Stimulated activated CD4-positive, alpha-beta T cell treated with anti-CD3 and anti-CD28 coated beads, Interleukin-12 subunit alpha, Interleukin-12 subunit beta, amount 100 ng/mL, for 4 hours (primary cell): ENCODE results near the gene TNFRSF8.
A peak's percentile ranks its signal among the peaks of the same experiment; 100 is the strongest.

Experiments
- DNase-seq: peaks from one replicate; pipeline ENCODE4 v3.0.0-alpha.2; 2020

Gene TNFRSF8

GRCh38 chr1:12064073-12064969 lies 1.2 kb downstream of the TNFRSF8 start:
- DNase-seq: no peak

DNA sequence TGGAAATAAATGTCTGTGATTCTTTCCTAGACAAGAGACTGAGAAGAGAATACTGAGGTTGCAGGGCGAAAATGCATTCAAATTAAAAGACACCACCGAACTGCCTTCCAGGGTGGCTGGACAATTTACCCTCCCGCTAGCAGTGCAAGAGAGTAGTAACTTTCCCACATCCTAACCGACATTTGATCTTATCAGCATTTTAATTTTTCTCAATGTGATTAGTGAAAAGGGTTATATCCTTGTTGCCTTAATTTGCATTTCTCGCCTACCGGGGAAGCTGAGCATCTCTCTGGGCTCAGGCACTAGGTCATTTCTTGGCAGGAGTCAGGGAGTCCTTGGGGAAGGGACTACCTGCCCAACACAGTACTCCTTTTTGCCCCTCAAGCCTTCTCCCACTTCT lies 2.8 kb downstream of the TNFRSF8 start:
- no peak for DNase-seq

GRCh38 chr1:12067900-12068821 lies 5.1 kb downstream of the TNFRSF8 start:
- no peak for DNase-seq

GRCh38 chr1:12069623-12070244 lies 6.6 kb downstream of the TNFRSF8 start:
- no peak for DNase-seq

- DNase-seq: no peak
These were observed 8.8 kb downstream of the TNFRSF8 start for GRCh38 chr1:12071892-12072291.

DNA sequence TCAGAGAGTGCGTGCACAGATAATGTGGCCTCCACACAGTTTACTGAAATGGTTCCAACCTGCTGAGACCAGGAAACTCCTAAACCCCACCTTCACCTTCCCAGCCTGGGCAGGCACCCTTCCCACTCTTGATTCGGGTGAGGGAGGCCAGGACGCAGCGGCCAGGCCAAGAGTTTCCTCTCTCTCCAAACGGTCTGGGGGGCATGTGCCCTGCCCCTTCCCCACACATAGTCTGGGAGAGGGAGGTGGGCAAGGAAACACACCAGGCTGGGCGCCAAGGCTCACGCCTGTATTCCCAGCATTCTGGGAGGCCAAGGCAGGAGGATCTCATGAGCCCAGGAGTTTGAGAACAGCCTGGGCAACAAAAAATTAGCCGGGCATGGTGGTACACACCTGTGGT lies 9.6 kb downstream of the TNFRSF8 start:
- no peak for DNase-seq

DNA sequence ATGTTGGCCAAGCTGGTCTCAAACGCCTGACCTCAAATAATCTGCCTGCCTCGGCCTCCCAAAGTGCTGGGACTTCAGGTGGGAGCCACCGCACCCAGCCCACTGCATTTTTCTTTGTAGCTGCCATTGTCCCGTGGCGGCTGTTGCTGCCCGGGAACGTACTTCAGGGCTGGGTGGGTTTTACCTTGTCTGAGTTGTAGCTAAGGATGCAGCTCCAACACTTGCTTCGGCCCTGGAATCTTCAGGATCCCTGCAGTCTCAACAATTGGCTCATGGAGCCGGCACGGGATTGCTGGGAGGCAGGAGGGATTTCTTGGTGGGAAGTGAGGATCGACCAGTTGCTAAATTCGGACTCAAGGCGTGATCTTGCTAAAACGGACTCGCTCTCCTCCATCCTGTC lies 10.7 kb downstream of the TNFRSF8 start:
- no peak for DNase-seq

GRCh38 chr1:12075195-12076114 lies 12.4 kb downstream of the TNFRSF8 start:
- no peak for DNase-seq

DNA sequence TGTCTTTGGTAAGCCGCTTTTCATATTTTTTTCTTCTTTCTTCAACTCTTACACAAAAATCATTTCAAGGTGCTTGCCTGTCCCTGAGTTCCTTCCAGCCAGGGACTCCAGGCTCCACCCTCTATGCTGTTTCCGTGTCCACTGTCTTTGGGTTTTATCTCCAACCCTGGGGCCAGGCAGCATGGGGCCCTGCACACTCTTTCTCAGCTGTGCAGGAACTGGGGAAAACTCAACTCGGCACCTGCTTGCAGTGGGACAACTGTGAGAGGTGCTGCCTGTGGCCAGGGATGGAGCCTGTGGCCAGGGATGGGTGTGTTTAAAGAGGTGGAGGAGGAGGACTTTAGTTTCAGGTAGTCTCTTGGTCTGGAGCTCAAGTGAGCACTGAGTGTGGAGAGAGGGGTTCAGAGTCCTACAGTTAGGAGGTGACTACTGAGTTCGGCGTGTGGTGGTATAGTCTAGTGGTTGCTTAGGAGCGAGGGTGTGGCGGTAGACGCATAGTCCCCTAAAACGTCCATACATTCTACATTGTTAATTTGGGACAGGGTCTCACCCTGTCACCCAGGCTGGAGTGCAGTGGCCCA lies 13.4 kb downstream of the TNFRSF8 start:
- DNase-seq: no peak

DNA sequence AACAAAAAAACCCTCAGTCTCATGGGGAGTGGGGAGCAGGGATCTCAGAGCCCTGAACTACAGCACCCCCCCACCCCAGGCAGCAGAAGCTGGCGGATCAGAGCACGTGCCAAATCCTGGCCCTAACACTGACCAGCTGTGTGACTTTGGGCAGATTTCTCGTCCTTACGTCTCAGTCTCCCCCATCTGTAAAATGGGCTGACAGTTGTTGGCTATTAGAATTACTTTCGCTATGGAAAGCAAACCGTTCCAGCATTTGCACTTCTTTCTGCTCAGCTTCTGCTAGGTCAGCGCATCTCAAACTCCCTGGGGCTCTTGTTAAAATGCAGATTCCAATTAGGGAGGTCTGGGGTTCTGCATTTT lies 15.5 kb downstream of the TNFRSF8 start:
- DNase-seq: no peak

DNA sequence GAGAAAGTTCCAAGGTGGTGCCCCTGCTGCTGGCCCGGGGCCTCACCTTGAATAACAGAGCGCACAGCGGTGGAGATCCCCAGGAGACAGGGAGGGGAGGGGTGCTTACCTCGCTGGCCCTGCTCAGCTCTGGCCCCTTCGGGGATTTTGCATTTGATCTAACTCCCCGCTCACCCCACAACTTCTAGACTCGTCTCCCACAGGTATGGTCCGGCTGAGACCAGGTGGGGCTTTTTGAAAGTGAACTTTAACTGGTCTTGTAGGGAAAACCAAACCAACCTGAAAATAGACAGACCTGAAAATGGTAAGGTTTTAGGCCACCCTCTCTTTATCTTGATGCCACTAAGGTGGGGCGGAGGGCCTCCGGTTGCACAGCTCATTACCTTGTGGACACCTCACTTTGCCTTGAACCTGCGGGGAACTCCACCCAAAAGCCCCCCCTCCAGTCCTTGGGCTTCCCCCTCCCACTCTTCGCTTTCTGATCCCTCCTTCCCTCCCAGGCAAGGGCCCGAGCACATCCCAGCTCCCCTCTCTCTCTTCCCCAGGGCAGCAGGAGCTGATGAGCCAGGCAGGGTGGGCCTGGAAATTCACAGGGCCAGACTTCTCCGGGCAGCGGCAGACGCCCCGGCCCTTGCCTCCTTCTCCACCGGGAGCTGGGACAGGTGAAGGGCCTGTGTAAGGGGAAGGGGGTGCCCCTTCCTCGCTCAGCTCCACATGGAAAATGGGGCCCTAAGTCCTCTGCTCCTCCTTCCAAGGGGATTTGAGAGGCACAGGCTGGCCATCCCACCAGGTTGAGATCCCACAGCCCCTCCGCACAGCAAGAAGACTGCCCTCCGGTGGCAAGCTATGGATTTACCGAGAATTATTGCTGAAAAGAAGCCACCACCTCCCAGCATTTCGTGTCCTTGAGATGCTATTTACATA lies 16.1 kb downstream of the TNFRSF8 start:
- DNase-seq: peak; percentile 51

DNA sequence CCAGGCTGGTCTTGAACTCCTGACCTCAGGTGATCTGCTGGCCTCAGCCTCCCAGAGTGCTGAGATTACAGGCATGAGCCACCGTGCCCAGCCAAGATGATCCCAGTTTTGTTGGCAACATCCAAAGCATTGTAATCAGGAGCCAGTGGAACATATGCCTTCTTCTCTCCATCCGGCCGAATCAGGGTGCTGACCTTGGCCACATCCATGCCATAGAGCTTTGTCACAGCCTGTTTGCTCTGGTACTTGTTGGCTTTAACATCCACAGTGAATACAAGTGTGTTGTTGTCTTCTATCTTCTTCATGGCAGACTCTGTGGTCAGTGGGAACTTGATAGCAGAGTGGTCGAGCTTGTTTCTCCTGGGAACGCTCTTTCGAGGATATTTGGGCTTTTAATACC lies 17.1 kb downstream of the TNFRSF8 start:
- DNase-seq: no peak

DNA sequence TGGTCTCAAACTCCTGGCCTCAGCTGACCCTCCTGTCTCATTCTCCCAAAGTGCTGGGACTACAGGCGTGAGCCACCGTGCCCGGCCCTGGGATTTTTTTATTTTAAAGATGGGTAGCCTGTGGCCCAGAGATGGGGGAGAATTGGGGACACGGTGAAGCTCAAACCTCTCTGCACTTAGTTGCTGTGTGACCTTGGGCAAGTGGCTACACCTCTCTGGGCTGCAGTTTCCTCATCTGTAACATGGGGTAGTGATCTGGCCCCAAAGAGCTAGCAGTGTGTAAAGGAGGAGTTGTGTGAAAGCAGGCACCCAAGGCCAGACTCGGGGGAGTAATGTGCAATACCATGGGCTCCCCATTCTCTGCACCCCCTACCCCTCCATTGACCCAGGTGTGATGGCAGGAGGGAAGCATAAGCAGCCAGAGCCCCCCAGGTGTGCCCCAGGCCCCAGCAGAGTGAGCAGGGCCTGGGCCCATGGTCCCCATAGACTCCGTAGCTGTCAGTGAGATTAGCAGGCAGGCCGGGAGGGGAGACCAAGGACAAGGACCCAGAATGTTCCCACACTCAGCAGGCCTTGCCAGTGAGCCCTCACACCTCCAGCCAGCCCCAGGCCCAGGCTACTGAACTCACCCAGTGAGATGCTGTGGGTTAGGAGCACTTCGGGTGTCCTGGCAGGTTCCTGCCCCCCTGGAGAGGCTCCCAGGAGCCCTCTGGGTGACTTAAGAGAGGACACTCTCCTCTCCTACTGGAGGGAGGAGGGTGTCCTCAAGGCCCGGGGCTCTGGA lies 17.9 kb downstream of the TNFRSF8 start:
- no peak for DNase-seq

- DNase-seq: no peak
These were observed 18.7 kb downstream of the TNFRSF8 start for GRCh38 chr1:12081648-12082396.

GRCh38 chr1:12082988-12083387 lies 19.9 kb downstream of the TNFRSF8 start:
- no peak for DNase-seq

GRCh38 chr1:12083766-12084165 lies 20.7 kb downstream of the TNFRSF8 start:
- DNase-seq: no peak

GRCh38 chr1:12085643-12086260 lies 22.6 kb downstream of the TNFRSF8 start:
- DNase-seq: no peak

DNA sequence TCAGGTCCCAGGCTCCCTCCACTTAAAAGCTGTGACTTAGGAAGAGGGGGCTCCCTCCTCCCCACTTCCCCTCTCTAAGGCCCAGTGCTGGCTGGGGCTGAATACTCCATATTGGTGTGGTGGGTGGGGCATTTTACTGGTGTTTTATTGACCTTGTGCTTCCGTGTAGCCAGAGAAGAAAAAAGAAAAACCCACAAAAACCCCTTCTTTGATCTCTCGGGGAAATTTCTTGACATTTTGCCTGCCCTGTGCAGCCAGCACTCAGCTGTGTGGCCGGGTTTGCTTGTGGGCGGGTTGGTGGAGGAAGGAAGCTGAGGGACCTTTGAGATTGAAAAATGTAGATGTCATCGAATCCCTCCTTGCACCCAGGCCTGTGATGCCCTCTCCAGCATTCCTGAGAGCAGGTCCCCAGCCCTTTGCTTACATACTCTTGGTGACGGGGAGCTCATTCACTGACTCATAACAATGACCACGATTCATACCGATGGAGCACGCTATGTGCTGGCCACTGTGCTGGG lies 24.8 kb downstream of the TNFRSF8 start:
- no peak for DNase-seq
